Fibroblast of the aortic adventitia (primary cell): Measurements from ENCODE around the gene SLC26A4. TPM values are rescaled to one million over a fixed set of nuclear protein-coding genes. Genes with fewer than 3 reads are reported as not detected.

Experiments used
- DNase-seq: peaks from one replicate; pipeline ENCODE4 v3.0.0-alpha.2; 2010; ENCODE audit warnings: low read depth
- H3K4me3 ChIP-seq: 2 replicates; pipeline ENCODE4 v1.5.1; 2011; ENCODE audit warnings: low read depth, mild to moderate bottlenecking, control low read depth, low read length, moderate library complexity
- total RNA-seq: library from RNA; depleted of rRNA; stranded (reverse); fragments of >200 nt; gene quantifications from 2 replicates; pipeline ENCODE4 v1.2.3, GENCODE V29; 2012; ENCODE audit warnings: low replicate concordance
- TF ChIP-seq, protein P1 (sequence below): IDR thresholded peaks from 2 replicates; pipeline ENCODE4 v1.5.1; 2011; ENCODE audit warnings: mild to moderate bottlenecking, low read length, control low read depth, inconsistent platforms; ENCODE audit not compliant: insufficient read depth

SLC26A4 gene
- total RNA-seq, 1 donor, result 1.8 TPM

GRCh38 chr7:107690611-107691010 is 30.0 kb downstream of the SLC26A4 start:
- TF ChIP-seq, protein P1, sequence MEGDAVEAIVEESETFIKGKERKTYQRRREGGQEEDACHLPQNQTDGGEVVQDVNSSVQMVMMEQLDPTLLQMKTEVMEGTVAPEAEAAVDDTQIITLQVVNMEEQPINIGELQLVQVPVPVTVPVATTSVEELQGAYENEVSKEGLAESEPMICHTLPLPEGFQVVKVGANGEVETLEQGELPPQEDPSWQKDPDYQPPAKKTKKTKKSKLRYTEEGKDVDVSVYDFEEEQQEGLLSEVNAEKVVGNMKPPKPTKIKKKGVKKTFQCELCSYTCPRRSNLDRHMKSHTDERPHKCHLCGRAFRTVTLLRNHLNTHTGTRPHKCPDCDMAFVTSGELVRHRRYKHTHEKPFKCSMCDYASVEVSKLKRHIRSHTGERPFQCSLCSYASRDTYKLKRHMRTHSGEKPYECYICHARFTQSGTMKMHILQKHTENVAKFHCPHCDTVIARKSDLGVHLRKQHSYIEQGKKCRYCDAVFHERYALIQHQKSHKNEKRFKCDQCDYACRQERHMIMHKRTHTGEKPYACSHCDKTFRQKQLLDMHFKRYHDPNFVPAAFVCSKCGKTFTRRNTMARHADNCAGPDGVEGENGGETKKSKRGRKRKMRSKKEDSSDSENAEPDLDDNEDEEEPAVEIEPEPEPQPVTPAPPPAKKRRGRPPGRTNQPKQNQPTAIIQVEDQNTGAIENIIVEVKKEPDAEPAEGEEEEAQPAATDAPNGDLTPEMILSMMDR, result peak; percentile 50
- H3K4me3 ChIP-seq, result no peak overlapping the region
- peak; percentile 92 for DNase-seq

DNA sequence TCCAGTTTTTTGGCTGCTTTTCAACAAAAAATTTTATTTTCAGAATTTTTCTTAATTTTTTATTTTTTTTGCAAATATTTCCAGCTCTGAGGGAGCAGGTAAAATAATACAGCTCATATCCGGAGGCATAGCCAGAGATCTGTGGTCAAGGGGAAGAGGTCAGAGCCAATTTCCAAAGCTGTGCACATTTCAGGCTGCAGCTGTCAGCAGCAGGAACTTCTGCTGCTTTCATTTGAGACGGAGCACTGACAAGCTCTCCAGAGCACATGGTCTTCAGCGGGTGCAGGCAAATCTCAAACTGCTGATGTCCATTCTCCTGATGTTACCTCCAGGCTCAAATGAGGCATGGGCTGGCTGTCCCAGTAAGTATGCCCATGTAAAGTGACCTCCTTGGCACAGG is 31.1 kb downstream of the SLC26A4 start:
- TF ChIP-seq, protein P1, result no peak
- peak; percentile 66 for DNase-seq
- no peak overlapping the region for H3K4me3 ChIP-seq

DNA sequence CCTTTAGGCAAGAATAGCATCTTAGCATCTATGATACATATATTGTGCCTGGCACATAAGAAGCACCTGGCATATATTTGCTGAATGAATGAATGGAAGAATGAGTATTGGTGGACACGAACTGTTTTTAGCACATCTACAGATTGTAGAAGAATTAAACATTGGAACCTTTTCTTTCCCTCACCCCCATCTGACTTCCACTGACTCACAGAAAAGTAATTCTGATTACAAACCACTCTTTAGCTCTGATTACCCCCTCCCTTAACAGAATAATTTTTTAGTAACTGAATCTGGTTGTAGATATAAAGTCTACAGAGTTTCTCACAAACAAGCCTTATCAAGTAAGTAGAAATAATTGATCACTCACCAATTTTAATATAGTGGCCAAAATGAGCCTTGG is 31.9 kb downstream of the SLC26A4 start:
- TF ChIP-seq, protein P1, result no peak
- H3K4me3 ChIP-seq, result no peak overlapping the region
- DNase-seq, result peak; percentile 66

DNA sequence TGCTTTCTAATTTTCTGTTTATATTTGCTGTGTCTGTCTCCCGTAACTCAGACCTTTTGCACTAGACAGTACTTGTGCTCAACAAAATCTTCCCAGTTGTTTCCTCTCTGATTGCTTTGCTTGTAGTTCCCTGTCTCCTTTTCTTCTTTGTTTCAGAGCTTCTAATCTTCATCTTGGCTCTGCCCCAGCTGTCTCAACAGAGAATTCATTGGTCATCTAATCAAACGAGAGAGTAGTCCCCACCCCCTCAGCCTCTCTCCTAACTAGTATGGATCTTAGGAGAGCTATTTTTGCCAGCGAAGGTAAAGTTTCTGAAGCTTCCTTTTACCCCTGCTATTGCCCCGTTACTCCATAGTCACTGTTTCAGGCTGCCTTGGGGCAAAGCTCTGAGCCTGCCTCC is 32.8 kb downstream of the SLC26A4 start:
- H3K4me3 ChIP-seq, result no peak overlapping the region
- TF ChIP-seq, protein P1, result no peak
- DNase-seq, result no peak

- TF ChIP-seq, protein P1, result no peak
- peak; percentile 42 for DNase-seq
- no peak overlapping the region for H3K4me3 ChIP-seq
These were observed 33.8 kb downstream of the SLC26A4 start for GRCh38 chr7:107694386-107694785.

DNA sequence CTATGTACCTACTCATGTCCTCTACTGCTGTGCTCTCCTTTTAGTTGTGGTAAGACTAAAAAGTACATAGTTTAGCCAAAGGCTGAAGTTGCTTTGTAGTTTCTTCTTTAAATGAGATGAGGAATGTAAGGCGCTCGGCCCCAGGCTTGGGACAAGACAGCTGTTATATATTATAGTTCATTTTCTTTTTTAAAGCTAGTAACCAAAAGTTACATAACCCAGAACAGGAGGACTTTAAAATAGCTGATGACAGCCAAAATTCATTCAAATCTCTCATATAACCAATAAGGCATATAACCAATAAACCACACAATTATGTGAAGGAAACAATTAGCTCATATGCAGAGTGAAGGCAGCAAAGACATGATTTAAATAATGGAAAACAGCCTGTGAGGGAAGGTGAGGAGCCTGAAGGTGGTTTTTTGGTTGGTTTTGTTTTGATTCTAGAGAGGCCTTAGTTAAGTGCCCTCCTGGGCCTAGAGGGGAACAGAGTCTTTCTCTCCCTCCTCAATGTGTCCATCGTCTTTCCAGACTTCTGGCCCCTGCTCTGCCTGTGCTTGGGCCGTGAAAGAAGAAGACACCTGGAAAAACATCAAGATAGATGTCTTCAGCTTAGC is 35.8 kb downstream of the SLC26A4 start:
- H3K4me3 ChIP-seq, result no peak overlapping the region
- TF ChIP-seq, protein P1, result no peak
- DNase-seq, result no peak

DNA sequence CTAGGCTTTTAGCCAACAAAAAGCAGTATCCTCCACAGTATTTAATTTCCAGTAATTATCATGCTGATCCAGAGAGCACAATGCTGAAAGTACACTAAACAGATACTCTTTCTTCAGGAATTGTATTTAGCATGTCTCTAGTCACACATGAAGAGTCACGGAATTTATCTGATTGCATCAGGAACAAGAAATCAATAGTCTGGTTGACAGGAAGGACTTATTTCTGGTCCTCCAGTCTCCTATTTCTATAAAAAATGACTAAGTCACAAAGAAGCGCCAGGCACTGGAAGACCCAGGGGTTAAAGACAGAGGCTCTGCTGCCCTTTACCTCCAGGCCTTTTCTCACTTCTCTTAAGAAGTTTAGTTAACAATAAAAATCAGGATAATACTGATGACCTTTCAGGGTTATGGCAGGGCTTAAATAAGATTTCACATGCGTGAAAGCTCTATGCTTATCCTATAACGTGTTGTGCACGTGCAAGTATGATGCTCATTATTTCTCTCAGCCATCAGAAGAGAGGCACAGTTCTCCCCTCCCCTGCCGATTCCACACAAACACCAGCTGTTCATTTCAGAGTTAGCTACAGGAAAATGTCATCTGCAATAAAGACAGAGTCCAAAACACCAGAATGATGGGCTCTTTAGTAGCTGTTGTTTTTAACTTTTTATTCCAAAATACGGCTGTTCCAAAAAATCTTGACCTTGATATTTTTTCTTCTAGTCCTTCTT is 36.9 kb downstream of the SLC26A4 start:
- TF ChIP-seq, protein P1, result no peak
- DNase-seq, result no peak

More for the DNA sequence above, 36.9 kb downstream of the SLC26A4 start:
- no peak overlapping the region for H3K4me3 ChIP-seq
